ENCODE data around the gene AQP6. TPM values are rescaled to one million over a fixed set of nuclear protein-coding genes. Genes with fewer than 3 reads are reported as not detected.

AQP6 gene
- total RNA-seq, 1 donor from 2014 or later, result not detected

- intact Hi-C loops (cut with micrococcal nuclease), result no loop called here
Observed at GRCh38 chr12:49942921-49943624, 29.7 kb upstream of the AQP6 start.

- intact Hi-C loops (cut with micrococcal nuclease), result no loop called here
Observed at GRCh38 chr12:49943625-49943960, 29.2 kb upstream of the AQP6 start.

GRCh38 chr12:49944046-49944445 lies 28.7 kb upstream of the AQP6 start:
- intact Hi-C loops (cut with micrococcal nuclease), result loop anchor here (2.0 kb wide), 1 partner anchor 23 kb away; no protein-coding TSS in a partner anchor

- intact Hi-C loops (cut with micrococcal nuclease), result loop anchor here (1.0 to 2.0 kb wide), 2 partner anchors 22 to 168 kb away; no protein-coding TSS in a partner anchor
Observed at GRCh38 chr12:49944718-49945117, 28.0 kb upstream of the AQP6 start.

GRCh38 chr12:49945394-49946080 lies 27.2 kb upstream of the AQP6 start:
- intact Hi-C loops (cut with micrococcal nuclease), result loop anchor here (1.0 to 2.0 kb wide), 2 partner anchors 21 to 169 kb away; no protein-coding TSS in a partner anchor

- intact Hi-C loops (cut with micrococcal nuclease), result no loop called here
Observed at GRCh38 chr12:49946086-49946485, 26.7 kb upstream of the AQP6 start.

- intact Hi-C loops (cut with micrococcal nuclease), result no loop called here
Observed at GRCh38 chr12:49946497-49946896, 26.2 kb upstream of the AQP6 start.

GRCh38 chr12:49947593-49948226 lies 25.0 kb upstream of the AQP6 start:
- intact Hi-C loops (cut with micrococcal nuclease), result no loop called here

- intact Hi-C loops (cut with micrococcal nuclease), result no loop called here
Observed at GRCh38 chr12:49948866-49949845, 23.6 kb upstream of the AQP6 start.

- intact Hi-C loops (cut with micrococcal nuclease), result no loop called here
Observed at GRCh38 chr12:49949866-49950265, 22.9 kb upstream of the AQP6 start.

- intact Hi-C loops (cut with micrococcal nuclease), result no loop called here
Observed at GRCh38 chr12:49950273-49951251, 22.2 kb upstream of the AQP6 start, which contains the start of gene AQP2. Gene AQP2 (plus strand): TSS chr12:49950737. CDS start chr12:49950831, 94 bp downstream.

- intact Hi-C loops (cut with micrococcal nuclease), result no loop called here
Observed at GRCh38 chr12:49951411-49952240, 21.1 kb upstream of the AQP6 start.

- intact Hi-C loops (cut with micrococcal nuclease), result no loop called here
Observed at GRCh38 chr12:49952391-49953055, 20.2 kb upstream of the AQP6 start.

GRCh38 chr12:49953151-49953550 lies 19.6 kb upstream of the AQP6 start:
- intact Hi-C loops (cut with micrococcal nuclease), result no loop called here

GRCh38 chr12:49953961-49954846 lies 18.5 kb upstream of the AQP6 start:
- intact Hi-C loops (cut with micrococcal nuclease), result no loop called here

GRCh38 chr12:49954863-49955830 lies 17.6 kb upstream of the AQP6 start:
- intact Hi-C loops (cut with micrococcal nuclease), result no loop called here
